GM21717 (cell line): ENCODE data around the gene ZDHHC16.
"Not testable (repeated sequence)": the region's sequence is repeated elsewhere in the genome, so short reads cannot be mapped to it uniquely, and the experiment has no call there.

ENCODE experiments used
- ATAC-seq: cut with Tn5 transposase; IDR thresholded peaks from one replicate; pipeline ENCODE4 v1.9.1; 2021; ENCODE audit warnings: mild to moderate bottlenecking, moderate library complexity; ENCODE audit not compliant: unreplicated experiment

The ZDHHC16 gene

GRCh38 chr10:97445722-97446639 is at the start of gene ZDHHC16, which contains the start of gene EXOSC1:
Gene ZDHHC16 (plus strand): TSS chr10:97446175. CDS start chr10:97451676, 5,501 bp downstream.
Gene EXOSC1 (minus strand): TSS chr10:97446006. CDS start chr10:97445985, 21 bp downstream.
- peak; percentile 93 for ATAC-seq

DNA sequence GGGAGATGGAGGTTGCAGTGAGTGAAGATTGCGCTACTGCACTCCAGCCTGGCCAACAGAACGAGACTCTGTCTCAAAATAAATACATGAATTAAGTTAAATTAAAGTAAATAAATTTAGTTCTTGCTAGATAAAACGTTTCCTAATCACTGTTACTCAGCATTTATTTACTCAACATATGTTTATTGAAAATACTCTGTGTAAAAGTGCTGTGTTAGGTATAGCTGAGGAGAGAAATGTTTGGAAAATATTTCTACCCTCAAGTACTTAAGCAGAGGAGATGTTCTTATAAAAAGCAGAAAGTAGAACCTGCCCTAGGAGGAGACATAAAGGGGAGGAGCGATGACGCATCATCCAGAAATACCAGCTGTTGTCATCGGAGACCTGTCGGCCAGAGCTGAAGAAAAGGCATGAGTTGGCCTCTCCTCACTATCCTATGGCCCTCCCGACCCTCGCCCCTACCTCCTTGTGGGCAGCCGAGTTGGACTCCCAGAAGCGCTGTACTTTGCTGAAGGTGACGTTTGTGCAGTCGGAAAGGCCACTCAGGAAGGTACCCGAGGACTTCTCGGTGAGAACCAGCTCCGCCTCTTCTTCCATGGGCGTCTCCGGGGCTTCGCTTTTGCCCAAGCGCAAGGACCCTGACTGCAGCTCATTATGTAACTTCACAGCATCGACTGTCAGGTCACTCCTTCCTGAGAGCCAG is 46.0 kb upstream of the ZDHHC16 start:
- ATAC-seq, result no peak

DNA sequence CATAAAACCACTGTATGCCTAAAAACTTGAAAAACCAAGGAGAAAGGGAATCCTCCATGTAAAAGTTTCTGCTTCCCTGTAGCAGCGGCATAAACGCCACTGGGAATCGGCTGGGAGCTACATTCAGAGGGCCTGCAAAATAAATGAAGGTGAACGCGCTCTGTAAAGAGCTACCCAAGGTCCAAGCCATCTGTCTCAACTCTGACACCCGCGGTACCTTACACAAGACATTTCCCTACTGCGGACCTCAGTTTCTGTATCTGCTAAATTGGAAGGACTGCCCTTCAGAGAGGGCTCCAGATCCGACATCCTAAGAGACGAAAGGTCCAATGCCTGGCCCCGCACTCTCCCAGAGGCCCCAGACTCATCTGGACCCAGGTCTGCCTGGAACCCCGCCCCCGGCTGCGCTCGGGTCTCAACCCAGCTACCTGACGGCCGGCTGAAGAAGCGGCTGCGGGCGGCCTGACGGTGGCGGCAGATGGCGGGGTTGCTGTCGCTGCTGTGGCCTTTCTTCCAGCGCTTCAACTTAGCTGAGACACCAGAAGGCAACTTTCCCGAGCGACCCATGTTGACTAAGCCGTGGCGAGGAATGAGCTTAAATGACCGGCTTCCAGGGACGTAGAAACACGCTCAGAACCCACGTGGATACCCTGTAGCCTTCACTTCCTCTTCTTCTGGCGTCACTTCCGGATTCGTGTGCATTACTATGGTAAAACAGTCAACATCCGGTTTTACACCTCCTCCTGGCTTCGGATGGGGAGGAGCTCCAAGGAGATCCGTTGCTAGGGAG is 45.1 kb upstream of the ZDHHC16 start, which contains the start of gene RRP12:
RRP12 (minus strand) TSS at position 676 of the 790 bp plus-strand sequence; CDS start at position 567, 109 bp downstream.
- peak; percentile 95 for ATAC-seq

- ATAC-seq, result no peak
Observed at GRCh38 chr10:97401455-97401919, 44.5 kb upstream of the ZDHHC16 start.

DNA sequence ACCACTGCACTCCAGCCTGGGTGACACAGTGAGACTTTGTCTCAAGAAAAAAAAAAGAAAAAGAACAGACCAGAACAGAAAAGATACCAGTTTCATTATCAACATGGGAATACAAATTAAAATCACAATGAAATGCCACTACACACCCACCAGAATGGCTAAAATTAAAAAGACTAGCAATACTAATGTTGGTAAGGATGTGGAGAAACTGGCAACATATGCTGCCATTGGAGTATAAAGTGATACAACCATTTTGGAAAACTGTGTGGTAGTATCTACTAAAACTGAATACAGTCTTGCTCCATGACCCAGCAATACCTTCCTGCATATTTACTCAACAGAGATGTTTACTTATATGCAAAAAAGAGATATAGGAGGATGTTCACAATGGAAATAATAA is 41.9 kb upstream of the ZDHHC16 start:
- ATAC-seq, result no peak

GRCh38 chr10:97406064-97406463 is 39.9 kb upstream of the ZDHHC16 start:
- no peak for ATAC-seq

GRCh38 chr10:97406483-97406882 is 39.5 kb upstream of the ZDHHC16 start:
- not testable (repeated sequence) for ATAC-seq

DNA sequence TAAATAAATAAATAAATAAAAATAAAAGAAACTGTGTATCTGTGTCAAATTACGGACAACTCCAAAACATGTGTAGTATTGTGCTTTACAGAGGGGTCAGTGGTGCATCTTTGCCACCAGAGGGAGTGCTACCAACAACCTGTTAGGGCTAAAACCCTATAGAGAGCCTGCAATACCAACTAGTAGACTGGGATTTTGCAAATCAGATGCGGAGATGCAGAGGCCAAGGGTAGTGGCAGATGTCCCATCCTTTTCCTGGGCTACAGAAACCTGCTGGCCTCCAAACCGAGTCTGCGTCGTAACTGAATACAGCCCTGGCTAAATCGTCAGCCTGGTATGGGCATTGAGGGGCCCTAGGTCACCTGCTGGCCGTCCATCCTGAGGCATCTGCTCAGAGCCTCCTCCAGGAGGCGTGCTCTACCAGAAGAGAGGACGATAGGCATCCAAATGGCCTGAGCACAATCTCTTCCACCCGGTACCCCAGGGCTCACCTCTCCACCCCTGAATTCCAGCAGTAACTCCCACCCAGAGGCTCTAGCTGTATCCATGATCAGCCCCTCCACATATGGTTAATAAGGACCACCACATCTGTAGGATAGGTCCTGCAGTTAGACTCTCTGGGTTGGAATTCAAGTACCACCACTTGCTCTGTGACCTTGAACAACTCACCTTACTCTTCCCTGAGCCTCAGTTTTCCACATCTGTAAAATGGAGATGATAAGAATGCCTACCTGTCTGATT is 38.6 kb upstream of the ZDHHC16 start:
- peak; percentile 83 for ATAC-seq

GRCh38 chr10:97407952-97408248 is 38.1 kb upstream of the ZDHHC16 start:
- no peak for ATAC-seq

DNA sequence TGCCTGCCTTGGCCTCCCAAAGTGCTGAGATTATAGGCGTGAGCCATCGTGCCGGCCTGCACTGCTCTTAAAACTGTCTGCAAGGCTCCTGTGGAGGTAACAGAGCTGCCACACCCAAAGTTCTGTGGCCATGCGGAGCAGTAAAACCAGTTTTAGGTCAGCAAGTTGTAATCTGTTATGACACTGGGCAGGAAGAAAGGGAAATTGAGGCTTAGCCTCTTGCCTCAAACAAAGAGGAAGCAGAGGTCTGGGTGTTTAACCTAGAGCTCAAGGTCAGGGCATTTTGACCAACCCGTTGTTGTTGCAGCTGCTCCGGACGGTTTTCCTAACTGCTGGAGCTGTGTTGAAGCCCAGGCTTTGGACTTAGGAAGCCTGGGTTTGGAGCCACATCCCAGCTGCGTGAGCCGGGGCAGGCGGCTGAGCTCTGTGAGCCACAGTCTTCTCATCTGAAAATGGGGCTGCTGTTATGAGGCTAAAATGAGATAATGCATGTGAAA is 37.4 kb upstream of the ZDHHC16 start:
- no peak for ATAC-seq

DNA sequence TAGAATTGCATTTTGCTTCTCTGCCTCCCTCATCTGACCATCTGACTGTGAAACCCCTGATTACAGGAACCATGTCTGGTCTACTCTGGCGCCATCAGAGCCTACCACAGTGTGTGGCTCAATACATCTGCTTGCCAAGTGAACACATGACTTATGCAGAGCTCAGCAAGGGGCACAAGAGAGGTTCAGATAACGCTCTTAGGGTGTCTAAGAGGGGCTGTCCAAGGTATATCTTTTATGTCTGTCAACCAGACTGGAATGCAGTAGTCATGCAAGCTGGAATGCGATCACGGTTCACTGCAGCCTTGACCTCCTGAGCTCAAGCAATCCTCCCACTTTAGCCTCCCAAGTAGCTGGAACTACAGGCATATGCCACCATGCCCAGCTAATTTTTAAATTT is 34.6 kb upstream of the ZDHHC16 start:
- no peak for ATAC-seq

- no peak for ATAC-seq
Observed at GRCh38 chr10:97412891-97413304, 33.1 kb upstream of the ZDHHC16 start.

GRCh38 chr10:97416565-97416964 is 29.4 kb upstream of the ZDHHC16 start:
- no peak for ATAC-seq

- ATAC-seq, result not testable (repeated sequence)
Observed at GRCh38 chr10:97423757-97424098, 22.2 kb upstream of the ZDHHC16 start.

DNA sequence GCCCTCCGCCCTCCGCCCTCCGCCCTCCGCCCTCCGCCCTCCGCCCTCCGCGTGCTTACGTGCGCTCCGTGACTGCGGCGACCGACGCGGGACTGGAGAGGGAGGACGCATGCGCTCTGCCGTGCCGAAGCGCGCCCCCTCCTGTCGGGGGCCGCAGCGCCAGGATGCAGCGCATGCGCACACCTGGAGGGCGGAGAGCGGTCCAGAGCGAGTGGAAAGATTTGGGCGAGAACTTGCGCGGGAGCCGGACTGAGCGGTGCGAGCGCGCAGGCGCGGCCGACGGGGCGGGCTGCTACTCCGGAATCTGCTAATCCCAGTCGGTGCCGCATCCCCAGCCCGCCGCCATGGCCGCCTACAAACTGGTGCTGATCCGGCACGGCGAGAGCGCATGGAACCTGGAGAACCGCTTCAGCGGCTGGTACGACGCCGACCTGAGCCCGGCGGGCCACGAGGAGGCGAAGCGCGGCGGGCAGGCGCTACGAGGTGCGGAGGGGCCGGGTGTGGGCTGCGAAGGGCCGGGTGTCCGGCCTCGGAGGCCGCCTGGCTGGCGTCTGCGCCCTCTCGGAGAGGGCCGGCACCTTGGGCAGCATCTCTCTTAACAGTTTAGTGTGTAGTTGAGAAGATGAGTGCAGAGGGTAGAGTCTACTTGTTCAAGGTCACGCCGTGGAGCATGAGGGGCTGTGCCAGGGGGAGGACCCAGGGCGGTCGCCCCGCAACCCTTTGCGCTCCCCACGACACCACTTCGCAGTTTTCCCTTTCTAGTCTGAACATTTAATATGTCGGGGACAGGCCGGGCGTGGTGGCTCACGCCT is 19.8 kb upstream of the ZDHHC16 start, which contains the start of gene PGAM1:
PGAM1 (plus strand) TSS at position 228 of the 812 bp plus-strand sequence; CDS start at position 345, 117 bp downstream.
- ATAC-seq, result peak; percentile 75

GRCh38 chr10:97426776-97427570 is 19.0 kb upstream of the ZDHHC16 start:
- ATAC-seq, result no peak

DNA sequence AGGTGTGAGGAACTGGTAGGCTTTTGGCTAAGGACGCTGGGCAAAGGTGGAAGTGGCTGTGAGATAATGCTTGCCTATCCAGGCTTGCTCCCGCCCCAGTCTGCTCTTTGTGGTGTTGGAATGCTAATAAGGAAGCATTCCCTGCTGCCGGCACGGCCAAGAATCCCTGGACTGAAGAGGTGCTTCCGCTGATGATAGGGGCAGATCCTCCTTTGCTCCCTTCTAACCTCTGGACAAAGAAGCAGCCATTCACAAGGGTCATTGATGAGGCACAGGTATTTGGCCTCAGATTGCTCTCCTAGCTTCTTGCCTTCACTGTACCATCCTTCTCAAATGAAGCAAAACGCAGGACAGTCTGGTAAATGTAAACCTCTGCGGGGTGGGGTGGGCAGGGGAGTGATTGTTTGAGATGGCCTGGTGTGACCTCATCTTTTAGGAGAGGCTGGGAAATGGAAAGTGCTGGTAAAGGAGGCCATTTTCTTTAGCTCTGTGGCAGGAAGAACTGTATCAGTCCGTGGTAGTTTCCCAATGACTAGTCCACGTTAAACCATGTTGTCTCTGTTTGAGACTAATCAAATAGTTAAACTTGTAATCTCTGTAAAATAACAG is 18.3 kb upstream of the ZDHHC16 start:
- ATAC-seq, result no peak

DNA sequence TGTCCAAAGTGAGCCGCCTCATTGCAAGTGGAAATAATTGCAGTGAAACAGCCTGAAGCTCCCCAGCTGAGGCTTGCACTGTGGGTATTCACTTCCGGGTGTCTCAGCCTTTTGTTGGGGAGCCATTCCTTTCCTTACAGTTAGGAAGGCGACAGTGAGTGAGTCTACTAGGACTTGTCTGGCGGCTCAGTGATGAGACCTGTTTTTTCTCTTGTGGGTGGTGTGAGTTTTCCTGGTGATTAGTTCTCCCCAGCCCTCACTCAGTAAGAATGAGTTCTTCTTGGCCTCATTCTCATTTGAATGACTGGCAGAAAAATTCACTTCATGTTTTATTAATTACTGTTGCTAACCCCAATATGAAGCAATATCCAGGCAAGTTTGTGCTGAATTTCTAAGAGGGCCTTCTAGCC is 17.4 kb upstream of the ZDHHC16 start:
- ATAC-seq, result no peak
